Dermis blood vessel endothelial cell (primary cell): ENCODE measurements around the gene GMEB1. TPM values are rescaled to one million over a fixed set of nuclear protein-coding genes. Genes with fewer than 3 reads are reported as not detected.
"Not testable (repeated sequence)": the region's sequence is repeated elsewhere in the genome, so short reads cannot be mapped to it uniquely, and the experiment has no call there.

ENCODE experiments used
- DNase-seq: peaks from one replicate; pipeline ENCODE4 v3.0.0; 2010
- total RNA-seq: library from RNA; depleted of rRNA; stranded (reverse); fragments of >200 nt; gene quantifications from 2 replicates; pipeline ENCODE4 v1.2.3, GENCODE V29; 2014

GMEB1 gene
- total RNA-seq, 1 donor from 2014 or later, result 14.1 TPM

- not testable (repeated sequence) for DNase-seq
These were observed 4.4 kb downstream of the GMEB1 start for GRCh38 chr1:28672971-28673370.

- no peak for DNase-seq
These were observed 7.3 kb downstream of the GMEB1 start for GRCh38 chr1:28675924-28676257.

GRCh38 chr1:28680151-28680550, 11.6 kb downstream of the GMEB1 start:
- DNase-seq, result no peak

GRCh38 chr1:28682840-28683239, 14.3 kb downstream of the GMEB1 start:
- no peak for DNase-seq

GRCh38 chr1:28684937-28685336, 16.4 kb downstream of the GMEB1 start:
- DNase-seq, result no peak

- DNase-seq, result not testable (repeated sequence)
These were observed 23.0 kb downstream of the GMEB1 start for GRCh38 chr1:28691627-28692026.

- DNase-seq, result no peak
These were observed 35.0 kb downstream of the GMEB1 start for GRCh38 chr1:28703629-28704028.

- DNase-seq, result no peak
These were observed 47.8 kb downstream of the GMEB1 start for GRCh38 chr1:28716336-28716735.

GRCh38 chr1:28718166-28718565, 49.6 kb downstream of the GMEB1 start:
- DNase-seq, result no peak

- DNase-seq, result peak; percentile 23
These were observed 50.2 kb downstream of the GMEB1 start for GRCh38 chr1:28718586-28719331.

GRCh38 chr1:28719332-28719619, 50.7 kb downstream of the GMEB1 start:
- no peak for DNase-seq

GRCh38 chr1:28720376-28720775, 51.8 kb downstream of the GMEB1 start:
- DNase-seq, result no peak

GRCh38 chr1:28721927-28722326, 53.3 kb downstream of the GMEB1 start:
- DNase-seq, result not testable (repeated sequence)

GRCh38 chr1:28725365-28725764, 56.8 kb downstream of the GMEB1 start:
- DNase-seq, result not testable (repeated sequence)

GRCh38 chr1:28735961-28736449, 67.4 kb downstream of the GMEB1 start:
- DNase-seq, result no peak

- DNase-seq, result peak; percentile 98
These were observed 68.1 kb downstream of the GMEB1 start, which contains the start of gene YTHDF2 for GRCh38 chr1:28736450-28737306. YTHDF2 (plus strand) TSS chr1:28736940; CDS start chr1:28737121, 181 bp downstream.

GRCh38 chr1:28737307-28738132, 68.9 kb downstream of the GMEB1 start:
- DNase-seq, result peak; percentile 76

- DNase-seq, result no peak
These were observed 71.5 kb downstream of the GMEB1 start for GRCh38 chr1:28740118-28740517.

GRCh38 chr1:28744184-28744583, 75.6 kb downstream of the GMEB1 start:
- DNase-seq, result no peak

- DNase-seq, result no peak
These were observed 77.1 kb downstream of the GMEB1 start for GRCh38 chr1:28745653-28746173.

GRCh38 chr1:28750330-28750729, 81.7 kb downstream of the GMEB1 start:
- no peak for DNase-seq

- DNase-seq, result not testable (repeated sequence)
These were observed 82.2 kb downstream of the GMEB1 start for GRCh38 chr1:28750771-28751294.
